GM18861 (cell line): Measurements from ENCODE around the gene DEFB131A.
"Not testable (repeated sequence)": the region's sequence is repeated elsewhere in the genome, so short reads cannot be mapped to it uniquely, and the experiment has no call there.

Source experiments
- ATAC-seq: cut with Tn5 transposase; IDR thresholded peaks from one replicate; pipeline ENCODE4 v1.9.1; 2021; ENCODE audit not compliant: unreplicated experiment

Gene DEFB131A

DNA sequence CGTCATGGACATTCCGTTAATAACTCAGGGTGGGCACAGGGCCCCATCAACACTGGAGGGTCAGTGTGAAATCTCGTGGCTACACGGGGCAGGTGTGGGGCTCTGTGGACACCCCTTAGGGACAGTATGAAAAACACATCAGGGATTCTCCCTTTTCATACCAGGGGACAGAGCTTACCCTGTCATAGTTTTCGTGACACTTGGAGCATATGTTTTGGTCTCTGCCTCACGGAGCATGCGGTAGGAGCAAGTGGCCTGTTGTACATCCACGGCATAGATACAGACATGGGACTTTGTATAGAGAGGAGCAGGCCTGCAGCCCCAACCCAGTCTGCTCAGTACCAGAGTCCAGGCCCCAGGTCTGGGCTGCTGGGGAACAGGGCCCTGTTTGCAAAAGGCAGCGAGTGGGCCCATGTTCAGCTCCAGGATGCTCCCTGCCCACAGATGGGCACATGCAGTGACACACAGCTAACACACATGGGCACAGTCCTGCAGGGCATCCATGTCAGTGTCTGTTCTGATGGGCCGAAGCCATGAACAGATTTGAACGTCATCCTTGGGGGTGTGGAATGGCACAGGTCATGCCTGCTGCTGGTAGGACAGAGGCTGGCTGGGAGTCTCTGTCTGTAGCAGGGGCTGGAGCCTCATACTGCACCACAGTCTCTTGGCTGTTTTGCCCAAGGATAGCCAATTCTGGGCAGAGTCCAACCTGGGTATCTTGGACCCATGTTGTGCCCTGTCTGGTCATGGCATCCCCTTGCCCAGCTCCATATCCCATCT is 50.2 kb downstream of the DEFB131A start:
- ATAC-seq, result not testable (repeated sequence)

GRCh38 chr4:9495443-9495842 is 51.2 kb downstream of the DEFB131A start:
- not testable (repeated sequence) for ATAC-seq

GRCh38 chr4:9497575-9498467 is 53.6 kb downstream of the DEFB131A start:
- ATAC-seq, result not testable (repeated sequence)

DNA sequence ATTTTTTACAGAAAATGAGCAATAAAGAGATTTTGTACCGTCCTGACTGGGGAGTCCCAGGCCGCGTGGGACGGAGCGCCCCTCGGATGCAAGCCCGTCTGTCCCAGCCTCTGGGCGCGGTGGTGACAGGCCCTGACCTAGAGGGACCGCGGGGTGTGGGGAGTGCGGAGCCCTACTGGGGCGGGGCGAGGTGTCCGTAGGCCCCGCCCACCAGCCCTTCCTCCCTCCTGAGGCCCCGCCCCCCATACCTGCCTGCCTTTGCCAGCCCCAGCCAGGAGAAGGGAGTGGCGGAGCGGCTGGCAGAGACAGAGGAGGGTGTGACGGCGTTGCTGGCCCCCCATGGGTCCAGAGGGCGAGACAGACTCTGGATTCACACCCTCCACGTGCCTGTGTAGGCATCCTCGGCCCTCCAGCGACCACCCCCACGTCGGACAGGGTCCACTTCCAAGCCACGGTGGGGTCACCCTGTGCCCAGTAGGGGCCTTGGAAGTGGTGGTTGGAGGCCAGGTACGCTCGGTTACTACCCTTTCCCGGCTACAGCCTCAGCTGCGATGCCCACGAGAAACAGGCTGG is 54.3 kb downstream of the DEFB131A start:
- ATAC-seq, result not testable (repeated sequence)

DNA sequence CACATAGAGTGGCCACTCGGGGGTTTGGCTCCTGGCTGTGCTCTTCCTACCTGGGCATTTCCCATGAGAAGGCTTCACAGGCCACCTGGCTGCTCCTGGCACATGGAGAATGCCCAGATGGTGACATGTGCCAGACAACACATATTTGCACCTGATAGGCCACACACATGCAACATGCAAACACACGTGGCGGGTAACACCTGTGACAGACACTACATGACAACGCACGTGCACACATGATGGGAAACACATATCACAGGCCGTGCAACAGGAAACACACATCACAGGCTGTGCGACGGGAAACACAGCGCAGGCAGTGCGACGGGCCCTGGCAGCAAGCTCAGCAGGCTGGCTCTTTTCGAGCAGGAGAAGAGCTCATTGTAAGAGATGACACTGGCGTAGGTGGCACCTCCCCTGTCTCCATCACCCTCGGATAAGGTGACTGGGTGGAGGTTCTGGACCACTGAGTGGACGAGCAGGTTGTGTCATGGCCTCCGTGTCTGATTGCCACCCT is 55.8 kb downstream of the DEFB131A start:
- ATAC-seq, result not testable (repeated sequence)
